Measurements from ENCODE around the gene GMPR2.
"Not testable (repeated sequence)": the region's sequence is repeated elsewhere in the genome, so short reads cannot be mapped to it uniquely, and the experiment has no call there.

The GMPR2 gene

DNA sequence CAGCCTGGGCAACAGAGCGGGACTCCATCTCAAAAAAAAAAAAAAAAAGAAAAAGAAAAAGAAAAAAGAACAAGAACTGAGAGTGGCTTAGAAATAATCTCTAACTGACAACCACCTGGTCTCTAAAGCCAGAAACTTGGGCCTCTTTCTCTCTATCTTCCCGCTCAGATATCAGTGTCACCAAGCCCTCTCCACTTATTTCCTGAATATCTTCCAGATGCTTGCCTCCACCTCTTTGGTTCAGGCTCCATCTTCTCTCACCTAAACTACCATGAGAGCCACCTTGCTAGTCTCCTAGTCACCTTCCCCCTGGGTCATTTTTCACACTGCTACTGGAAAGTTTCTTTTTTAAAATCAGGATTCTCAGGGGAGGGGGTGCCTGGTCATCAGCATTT lies 35.7 kb upstream of the GMPR2 start:
- TF ChIP-seq, protein P1, sequence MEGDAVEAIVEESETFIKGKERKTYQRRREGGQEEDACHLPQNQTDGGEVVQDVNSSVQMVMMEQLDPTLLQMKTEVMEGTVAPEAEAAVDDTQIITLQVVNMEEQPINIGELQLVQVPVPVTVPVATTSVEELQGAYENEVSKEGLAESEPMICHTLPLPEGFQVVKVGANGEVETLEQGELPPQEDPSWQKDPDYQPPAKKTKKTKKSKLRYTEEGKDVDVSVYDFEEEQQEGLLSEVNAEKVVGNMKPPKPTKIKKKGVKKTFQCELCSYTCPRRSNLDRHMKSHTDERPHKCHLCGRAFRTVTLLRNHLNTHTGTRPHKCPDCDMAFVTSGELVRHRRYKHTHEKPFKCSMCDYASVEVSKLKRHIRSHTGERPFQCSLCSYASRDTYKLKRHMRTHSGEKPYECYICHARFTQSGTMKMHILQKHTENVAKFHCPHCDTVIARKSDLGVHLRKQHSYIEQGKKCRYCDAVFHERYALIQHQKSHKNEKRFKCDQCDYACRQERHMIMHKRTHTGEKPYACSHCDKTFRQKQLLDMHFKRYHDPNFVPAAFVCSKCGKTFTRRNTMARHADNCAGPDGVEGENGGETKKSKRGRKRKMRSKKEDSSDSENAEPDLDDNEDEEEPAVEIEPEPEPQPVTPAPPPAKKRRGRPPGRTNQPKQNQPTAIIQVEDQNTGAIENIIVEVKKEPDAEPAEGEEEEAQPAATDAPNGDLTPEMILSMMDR (IDR thresholded peaks at IDR 0.05; ENCODE audit: low read depth, low read length), result no peak
- DNase-seq, result no peak
- Histone ChIP-seq H3K9me3 (no peaks in the 10 kb centered on the region), H3K36me3 (peaks cover 22% of the 10 kb centered on the region), H3K27me3 (no peaks in the 10 kb centered on the region), H3K4me1 (no peaks in the 10 kb centered on the region), H3K4me3 (ENCODE audit: low read depth, low read length) (no peak overlapping the region)

- DNase-seq, result no peak
- H3K27me3 ChIP-seq, result no peaks in the 10 kb centered on the region
- peaks cover 11% of the 10 kb centered on the region; the same call in 1 of the 2 replicates for H3K36me3 ChIP-seq
- no peaks in the 10 kb centered on the region for H3K4me1 ChIP-seq
- no peaks in the 10 kb centered on the region for H3K9me3 ChIP-seq
- TF ChIP-seq, protein P1 (IDR thresholded peaks at IDR 0.05; ENCODE audit: low read depth, low read length), result no peak
- H3K4me3 ChIP-seq (ENCODE audit: low read depth, low read length), result no peak overlapping the region
Observed at GRCh38 chr14:24198814-24199524, 33.8 kb upstream of the GMPR2 start.

GRCh38 chr14:24202538-24202937 lies 30.2 kb upstream of the GMPR2 start:
- H3K4me1 ChIP-seq; DNase-seq; H3K9me3 ChIP-seq; H3K4me3 ChIP-seq (ENCODE audit: low read depth, low read length); H3K27me3 ChIP-seq; H3K36me3 ChIP-seq: not testable (repeated sequence)

DNA sequence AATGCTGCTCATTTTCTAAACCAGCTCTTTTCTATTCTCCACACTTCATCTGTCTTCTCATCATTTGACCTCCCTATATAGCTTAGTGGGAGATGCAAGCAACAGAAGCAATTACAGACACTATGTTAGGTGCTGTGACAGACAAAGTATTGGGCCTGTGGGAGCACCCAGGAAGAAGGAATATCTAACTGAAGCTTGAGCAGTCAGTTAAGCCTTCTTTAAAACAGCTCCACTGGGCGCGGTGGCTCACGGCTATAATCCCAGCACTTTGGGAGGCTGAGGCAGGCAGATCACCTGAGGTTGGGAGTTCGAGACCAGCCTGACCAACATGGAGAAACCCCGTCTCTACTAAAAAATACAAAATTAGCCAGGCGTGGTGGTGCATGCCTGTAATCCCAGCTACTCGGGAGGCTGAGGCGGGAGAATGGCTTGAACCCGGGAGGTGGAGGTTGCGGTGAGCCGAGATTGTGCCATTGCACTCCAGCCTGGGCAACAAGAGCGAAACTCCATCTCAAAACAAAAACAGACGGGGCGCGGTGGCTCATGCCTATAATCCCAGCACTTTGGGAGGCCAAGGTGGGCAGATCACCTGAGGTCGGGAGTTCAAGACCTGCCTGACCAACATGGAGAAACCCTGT lies 29.4 kb upstream of the GMPR2 start:
- not testable (repeated sequence) for H3K27me3 ChIP-seq; DNase-seq; H3K9me3 ChIP-seq; H3K4me3 ChIP-seq (ENCODE audit: low read depth, low read length); H3K4me1 ChIP-seq
- H3K36me3 ChIP-seq, result peaks cover 12% of the 10 kb centered on the region

DNA sequence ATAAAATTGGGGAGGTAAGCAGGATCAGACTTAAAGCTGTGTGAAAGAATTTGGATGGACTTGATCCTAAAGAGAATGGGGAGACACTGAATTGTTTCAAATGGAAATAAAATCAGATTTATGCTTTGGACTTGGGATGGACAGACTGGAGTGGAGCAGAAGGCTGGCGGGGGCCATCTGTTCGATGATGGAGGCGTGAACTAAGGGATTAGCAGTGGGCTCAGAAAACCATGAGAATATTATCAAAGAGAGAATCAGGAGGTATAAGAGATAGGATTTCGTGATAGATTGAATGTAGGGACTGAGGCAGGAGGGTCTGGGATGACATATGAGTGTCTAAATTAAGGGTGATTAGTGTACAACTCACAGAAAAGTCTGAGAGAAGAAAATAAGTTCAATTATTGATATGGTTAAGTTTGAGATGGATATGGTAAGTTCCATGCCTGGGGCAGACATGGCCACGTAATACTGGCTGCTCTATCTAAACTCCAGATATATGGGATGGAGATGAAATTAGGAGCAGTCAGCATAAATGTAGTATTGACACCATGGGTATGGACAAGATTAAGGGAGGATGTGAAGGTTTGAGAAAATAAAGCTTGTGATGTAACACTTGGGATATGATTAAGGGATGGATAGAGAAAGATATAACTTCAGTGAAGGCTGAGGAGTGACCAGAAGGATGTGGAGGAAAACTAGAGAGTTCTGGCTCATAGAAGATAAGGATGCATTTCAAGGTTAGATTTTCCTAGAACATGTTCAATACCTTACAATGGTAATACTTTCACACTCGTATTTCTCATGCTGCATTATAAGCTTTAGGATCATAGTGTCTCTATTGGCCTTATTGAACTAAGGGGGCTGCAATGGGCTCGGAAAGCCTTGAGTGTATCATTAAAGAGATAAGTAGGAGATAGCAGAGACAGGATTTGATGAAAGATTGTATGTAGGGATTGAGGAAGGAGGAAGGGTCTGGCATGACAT lies 28.3 kb upstream of the GMPR2 start:
- no peaks in the 10 kb centered on the region for H3K27me3 ChIP-seq
- no peak for DNase-seq
- H3K36me3 ChIP-seq, result peaks cover 12% of the 10 kb centered on the region
- H3K4me3 ChIP-seq (ENCODE audit: low read depth, low read length), result no peak overlapping the region
- no peaks in the 10 kb centered on the region for H3K4me1 ChIP-seq
- no peaks in the 10 kb centered on the region for H3K9me3 ChIP-seq
- TF ChIP-seq, protein P1 (IDR thresholded peaks at IDR 0.05; ENCODE audit: low read depth, low read length), result no peak

- TF ChIP-seq, protein P1 (IDR thresholded peaks at IDR 0.05; ENCODE audit: low read depth, low read length), result no peak
- no peak for DNase-seq
- H3K36me3 ChIP-seq, result peaks cover 9% of the 10 kb centered on the region
Observed at GRCh38 chr14:24206260-24207103, 26.2 kb upstream of the GMPR2 start.

More at GRCh38 chr14:24206260-24207103, 26.2 kb upstream of the GMPR2 start:
- H3K27me3 ChIP-seq, result no peaks in the 10 kb centered on the region
- no peak overlapping the region for H3K4me3 ChIP-seq (ENCODE audit: low read depth, low read length)
- H3K4me1 ChIP-seq, result no peaks in the 10 kb centered on the region
- H3K9me3 ChIP-seq, result no peaks in the 10 kb centered on the region
